Dermis blood vessel endothelial cell (primary cell): Measurements from ENCODE around the gene CEP170B. TPM values are rescaled to one million over a fixed set of nuclear protein-coding genes. Genes with fewer than 3 reads are reported as not detected.
"Not testable (repeated sequence)": the region's sequence is repeated elsewhere in the genome, so short reads cannot be mapped to it uniquely, and the experiment has no call there.

Experiments
- DNase-seq: peaks from one replicate; pipeline ENCODE4 v3.0.0; 2010
- total RNA-seq: library from RNA; depleted of rRNA; stranded (reverse); fragments of >200 nt; gene quantifications from 2 replicates; pipeline ENCODE4 v1.2.3, GENCODE V29; 2014

CEP170B gene
- 9.0 and 12.3 TPM in 2 replicates for total RNA-seq

GRCh38 chr14:104865081-104865630 lies at the start of gene CEP170B:
TSS of gene CEP170B (plus strand) at chr14:104865268. CDS start at chr14:104868451, 3,183 bp downstream.
- peak; percentile 53 for DNase-seq

- DNase-seq: no peak
These were observed 48.5 kb upstream of the CEP170B start for GRCh38 chr14:104816616-104816884.

GRCh38 chr14:104817930-104818713 lies 46.9 kb upstream of the CEP170B start:
- no peak for DNase-seq

GRCh38 chr14:104818714-104819161 lies 46.3 kb upstream of the CEP170B start:
- DNase-seq: no peak

GRCh38 chr14:104819361-104819781 lies 45.7 kb upstream of the CEP170B start:
- no peak for DNase-seq

- peak; percentile 79 for DNase-seq
These were observed 44.3 kb upstream of the CEP170B start for GRCh38 chr14:104820669-104821228.

GRCh38 chr14:104821229-104821945 lies 43.7 kb upstream of the CEP170B start:
- no peak for DNase-seq

GRCh38 chr14:104821971-104822608 lies 43.0 kb upstream of the CEP170B start:
- DNase-seq: no peak

GRCh38 chr14:104822821-104823615 lies 42.0 kb upstream of the CEP170B start:
- no peak for DNase-seq

GRCh38 chr14:104824353-104824997 lies 40.6 kb upstream of the CEP170B start:
- no peak for DNase-seq

GRCh38 chr14:104826189-104826860 lies 38.7 kb upstream of the CEP170B start:
- DNase-seq: peak; percentile 84

- DNase-seq: no peak
These were observed 38.2 kb upstream of the CEP170B start for GRCh38 chr14:104826861-104827176.

- peak; percentile 70 for DNase-seq
These were observed 37.7 kb upstream of the CEP170B start for GRCh38 chr14:104827177-104828055.

GRCh38 chr14:104830781-104831180 lies 34.3 kb upstream of the CEP170B start:
- DNase-seq: no peak

- not testable (repeated sequence) for DNase-seq
These were observed 28.7 kb upstream of the CEP170B start for GRCh38 chr14:104836171-104836935.

GRCh38 chr14:104841730-104842129 lies 23.3 kb upstream of the CEP170B start:
- no peak for DNase-seq

GRCh38 chr14:104843006-104843405 lies 22.1 kb upstream of the CEP170B start:
- no peak for DNase-seq

GRCh38 chr14:104843442-104844305 lies 21.4 kb upstream of the CEP170B start:
- DNase-seq: no peak
